IMR-90 (cell line): Measurements from ENCODE around the gene EMX1. TPM values are rescaled to one million over a fixed set of nuclear protein-coding genes. Genes with fewer than 3 reads are reported as not detected.

Experiments
- ATAC-seq: fragments of 200-7000 bp; cut with Tn5 transposase; 2 replicates; pipeline ENCODE4 v1.9.1; 2020; ENCODE audit warnings: low read depth, mild to moderate bottlenecking, moderate library complexity
- BruUV-seq: library from RNA; stranded (reverse); fragments of 400-500 nt; replicated peaks from 2 replicates; lab custom pipeline; 2021; lab: Mats Ljungman, UMichigan
- CTCF ChIA-PET: fragments of 300-600 bp; formaldehyde crosslinking; extraction: SDS; loops from one replicate; lab custom pipeline; 2021; ENCODE audit warnings: antibody characterized with exemption; lab: Yijun Ruan, JAX
- POLR2A ChIA-PET: fragments of 300-600 bp; sonication (Branson Sonifier 250); formaldehyde crosslinking; loops from one replicate; lab custom pipeline; 2022; ENCODE audit warnings: antibody characterized with exemption; ENCODE audit not compliant: unreplicated experiment; lab: Charles Lee
- DNase-seq: peaks from one replicate; pipeline ENCODE4 v3.0.0; 2013
- H2AFZ ChIP-seq: replicated peaks from 2 replicates; pipeline ENCODE3; 2013; ENCODE audit warnings: low read length, mild to moderate bottlenecking; ENCODE audit not compliant: poor library complexity
- H2AK5ac ChIP-seq: 2 replicates; pipeline ENCODE4 v1.6.1; 2013; ENCODE audit warnings: low read depth, low read length, inconsistent platforms
- H2AK9ac ChIP-seq: replicated peaks from 2 replicates; pipeline ENCODE3; 2013; ENCODE audit warnings: mild to moderate bottlenecking, low read depth, low read length, moderate library complexity; ENCODE audit not compliant: poor library complexity
- H2BK120ac ChIP-seq: 2 replicates; pipeline ENCODE4 v1.6.1; 2013; ENCODE audit warnings: low read depth, low read length, inconsistent platforms
- H2BK15ac ChIP-seq: 3 replicates; pipeline ENCODE4 v1.6.1; 2013; ENCODE audit warnings: low read depth, low read length, inconsistent platforms
- H2BK20ac ChIP-seq: 2 replicates; pipeline ENCODE4 v1.6.1; 2013; ENCODE audit warnings: low read depth, mild to moderate bottlenecking, inconsistent platforms, low read length, moderate library complexity
- H2BK5ac ChIP-seq: 2 replicates; pipeline ENCODE4 v1.6.1; 2013; ENCODE audit warnings: mild to moderate bottlenecking, low read depth, low read length, inconsistent platforms; ENCODE audit not compliant: poor library complexity, severe bottlenecking
- H3K14ac ChIP-seq: replicated peaks from 2 replicates; pipeline ENCODE4 v1.6.1; 2013; ENCODE audit warnings: low read depth, low read length, inconsistent platforms
- H3K18ac ChIP-seq: 2 replicates; pipeline ENCODE4 v1.6.1; 2013; ENCODE audit warnings: low read depth, low read length, control low read depth
- H3K23ac ChIP-seq: 2 replicates; pipeline ENCODE4 v1.6.1; 2013; ENCODE audit warnings: low read depth, low read length, inconsistent platforms
- H3K27ac ChIP-seq: 2 replicates; pipeline ENCODE4 v1.5.1; 2013; ENCODE audit warnings: mild to moderate bottlenecking, control low read depth, low read length; ENCODE audit not compliant: insufficient read depth
- H3K27me3 ChIP-seq: 2 replicates; pipeline ENCODE4 v1.6.1; 2013; ENCODE audit warnings: low read length; ENCODE audit not compliant: control insufficient read depth, insufficient read depth
- H3K36me3 ChIP-seq: 2 replicates; pipeline ENCODE4 v1.6.1; 2013; ENCODE audit warnings: low read length, mixed read lengths; ENCODE audit not compliant: control insufficient read depth, insufficient read depth
- H3K4ac ChIP-seq: 2 replicates; pipeline ENCODE4 v1.6.1; 2013; ENCODE audit warnings: low read depth, low read length, inconsistent platforms
- H3K4me1 ChIP-seq: 2 replicates; pipeline ENCODE4 v1.6.1; 2013; ENCODE audit warnings: low read length, mixed read lengths; ENCODE audit not compliant: control insufficient read depth, insufficient read depth
- H3K4me2 ChIP-seq: 2 replicates; pipeline ENCODE4 v1.6.1; 2013; ENCODE audit warnings: low read depth, mild to moderate bottlenecking, control low read depth, low read length, moderate library complexity
- H3K4me3 ChIP-seq: 2 replicates; pipeline ENCODE4 v1.5.1; 2013; ENCODE audit warnings: low read depth, mild to moderate bottlenecking, control low read depth, low read length, moderate library complexity; ENCODE audit not compliant: insufficient read depth
- H3K56ac ChIP-seq: 2 replicates; pipeline ENCODE4 v1.6.1; 2013; ENCODE audit warnings: low read length, inconsistent platforms; ENCODE audit not compliant: insufficient read depth; ENCODE audit errors: extremely low read depth
- H3K79me1 ChIP-seq, 2 experiments: 2 replicates each; pipeline ENCODE4 v1.6.1; 2013; ENCODE audit warnings: low read length in 2 of 2, inconsistent platforms in 1 of 2, low read depth in 1 of 2
- H3K9ac ChIP-seq: 2 replicates; pipeline ENCODE4 v1.6.1; 2013; ENCODE audit warnings: low read depth, low read length, control low read depth
- H3K9me1 ChIP-seq: 2 replicates; pipeline ENCODE4 v1.6.1; 2013; ENCODE audit warnings: low read length, inconsistent platforms; ENCODE audit not compliant: insufficient read depth
- H3K9me3 ChIP-seq: 2 replicates; pipeline ENCODE4 v1.6.1; 2013; ENCODE audit warnings: low read length; ENCODE audit not compliant: control insufficient read depth, insufficient read depth
- H4K20me1 ChIP-seq: 2 replicates; pipeline ENCODE4 v1.6.1; 2013; ENCODE audit warnings: low read length, inconsistent platforms; ENCODE audit not compliant: insufficient read depth
- H4K5ac ChIP-seq: 2 replicates; pipeline ENCODE4 v1.6.1; 2013; ENCODE audit warnings: mild to moderate bottlenecking, low read depth, low read length, control low read depth
- H4K8ac ChIP-seq, 2 experiments: 2 replicates each; pipeline ENCODE4 v1.6.1; 2013; ENCODE audit warnings: low read depth in 2 of 2, low read length in 2 of 2, control low read depth in 1 of 2, inconsistent platforms in 1 of 2
- H4K91ac ChIP-seq: 2 replicates; pipeline ENCODE4 v1.6.1; 2013; ENCODE audit warnings: low read depth, low read length, inconsistent platforms; ENCODE audit not compliant: insufficient read depth
- BHLHE40 ChIP-seq: fragments of 150-350 bp; IDR thresholded peaks from 2 replicates; pipeline ENCODE4 v1.6.1; 2016; ENCODE audit warnings: mild to moderate bottlenecking, low read depth, low read length
- CEBPB ChIP-seq: IDR thresholded peaks from 2 replicates; pipeline ENCODE4 v1.6.1; 2012; ENCODE audit warnings: low read depth, low read length, improper control_type of control experiment
- CHD1 ChIP-seq: IDR thresholded peaks from 2 replicates; pipeline ENCODE4 v1.6.1; 2012; ENCODE audit warnings: low read depth, low read length, improper control_type of control experiment
- FOS ChIP-seq: fragments of 150-350 bp; IDR thresholded peaks from 2 replicates; pipeline ENCODE4 v1.6.1; 2016; ENCODE audit warnings: low read depth, low read length
- MAFK ChIP-seq: IDR thresholded peaks from 2 replicates; pipeline ENCODE4 v1.6.1; 2012; ENCODE audit warnings: low read depth, low read length, improper control_type of control experiment
- MAZ ChIP-seq: IDR thresholded peaks from 2 replicates; pipeline ENCODE4 v1.6.1; 2012; ENCODE audit warnings: low read depth, mild to moderate bottlenecking, low read length, improper control_type of control experiment, moderate library complexity, borderline replicate concordance
- MXI1 ChIP-seq: IDR thresholded peaks from 2 replicates; pipeline ENCODE4 v1.6.1; 2012; ENCODE audit warnings: low read depth, mild to moderate bottlenecking, low read length, moderate library complexity, borderline replicate concordance
- NFE2L2 ChIP-seq: fragments of 150-350 bp; IDR thresholded peaks from 2 replicates; pipeline ENCODE4 v1.6.1; 2016; ENCODE audit warnings: low read depth, mild to moderate bottlenecking, low read length
- POLR2A ChIP-seq: IDR thresholded peaks from 2 replicates; pipeline ENCODE4 v1.6.1; 2012; ENCODE audit warnings: mild to moderate bottlenecking, low read depth, low read length
- RAD21 ChIP-seq: IDR thresholded peaks from 2 replicates; pipeline ENCODE4 v1.6.1; 2012; ENCODE audit warnings: low read length, improper control_type of control experiment
- RCOR1 ChIP-seq: IDR thresholded peaks from 2 replicates; pipeline ENCODE4 v1.6.1; 2012; ENCODE audit warnings: mild to moderate bottlenecking, low read length, improper control_type of control experiment; ENCODE audit not compliant: insufficient replicate concordance
- RFX5 ChIP-seq: IDR thresholded peaks from 2 replicates; pipeline ENCODE4 v1.8.0; 2012; ENCODE audit warnings: low read depth, mild to moderate bottlenecking, low read length, moderate library complexity
- SMC3 ChIP-seq: fragments of 150-350 bp; IDR thresholded peaks from 2 replicates; pipeline ENCODE4 v1.6.1; 2016; ENCODE audit warnings: low read depth, mild to moderate bottlenecking, antibody characterized with exemption, low read length, moderate library complexity
- WGBS, 2 experiments: methylation state at CpG; one replicate each; pipeline versions ENCODE4 v1.1.5 to v1.1.7; 2013; ENCODE audit warnings: missing lambda C conversion rate in 2 of 2; ENCODE audit not compliant: insufficient read length in 1 of 2; ENCODE audit errors: extremely low coverage in 2 of 2; 5-methylcytosine and 5-hydroxymethylcytosine counted together
- dilution Hi-C: fragments of 300-500 bp; cut with HindIII; formaldehyde crosslinking; loops from one replicate; pipeline ENCODE4 v1.14.3; 2018; ENCODE audit warnings: low sequenced_read_pairs; ENCODE audit not compliant: unreplicated experiment
- in situ Hi-C: fragments of 300-500 bp; cut with MboI; formaldehyde crosslinking; loops from 3 replicates; pipeline ENCODE4 v1.14.3; 2019; ENCODE audit warnings: low sequenced_read_pairs, inconsistent platforms, mixed read lengths
- intact Hi-C: fragments of 100-400 bp; cut with micrococcal nuclease; formaldehyde crosslinking; loops from 2 replicates; pipeline ENCODE4 v1.10.0; 2022
- polyA plus RNA-seq, 3 experiments: library from polyadenylated mRNA; depleted of rRNA; stranded (reverse); fragments of >200 nt; gene quantifications; 2 replicates each; pipeline ENCODE4 v1.2.3, GENCODE V29; 2012; ENCODE audit warnings: low replicate concordance in 1 of 3
- total RNA-seq: library from RNA; depleted of rRNA; stranded (reverse); fragments of >200 nt; gene quantifications from 2 replicates; pipeline ENCODE4 v1.2.3, GENCODE V29; 2012
- TF ChIP-seq, protein P1 (sequence below): conservative IDR thresholded peaks from 2 replicates; pipeline ENCODE4 v1.5.1; 2012; ENCODE audit warnings: mild to moderate bottlenecking, low read depth, low read length, improper control_type of control experiment
- TF ChIP-seq, protein P2 (sequence below): fragments of 150-350 bp; IDR thresholded peaks from 2 replicates; pipeline ENCODE4 v1.6.1; 2016; ENCODE audit warnings: low read depth, mild to moderate bottlenecking, low read length, moderate library complexity, borderline replicate concordance
- TF ChIP-seq, protein P3 (sequence below): fragments of 150-350 bp; IDR thresholded peaks from 2 replicates; pipeline ENCODE4 v1.6.1; 2017; ENCODE audit warnings: mild to moderate bottlenecking, antibody characterized with exemption, low read length, low read depth

The EMX1 gene
- total and polyA plus RNA-seq, 2 of the 4 experiments (the other 2 are of a cell fraction) = not detected

DNA sequence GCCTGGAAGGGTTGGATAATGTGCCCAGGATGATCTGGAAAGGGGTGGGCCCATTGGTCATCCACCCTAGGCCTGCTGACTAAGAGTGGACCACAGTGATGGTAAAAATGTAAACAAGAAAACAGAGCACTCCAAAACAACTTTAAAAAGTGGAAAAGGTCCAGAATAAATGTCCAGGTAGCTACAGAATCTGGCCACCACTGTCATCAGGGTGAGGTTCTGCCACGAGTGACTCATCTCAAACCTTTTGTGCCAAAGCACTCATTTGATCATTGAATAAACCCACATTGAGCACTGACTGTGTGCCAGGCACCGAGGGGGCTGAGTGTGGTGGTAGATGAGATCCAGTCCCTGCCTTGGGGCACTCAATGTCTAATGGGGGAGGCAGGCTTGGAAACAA lies 64.9 kb downstream of the EMX1 start:
- no peak overlapping the region for H3K4ac ChIP-seq
- H3K23ac ChIP-seq = no peak overlapping the region
- TF ChIP-seq BHLHE40 = no peak
- no peak for TF ChIP-seq CEBPB
- TF ChIP-seq POLR2A = no peak
- no peak for TF ChIP-seq CHD1
- TF ChIP-seq SMC3 = no peak
- no peak for TF ChIP-seq MAZ
- TF ChIP-seq NFE2L2 = no peak
- TF ChIP-seq FOS = no peak
- TF ChIP-seq, protein P1, sequence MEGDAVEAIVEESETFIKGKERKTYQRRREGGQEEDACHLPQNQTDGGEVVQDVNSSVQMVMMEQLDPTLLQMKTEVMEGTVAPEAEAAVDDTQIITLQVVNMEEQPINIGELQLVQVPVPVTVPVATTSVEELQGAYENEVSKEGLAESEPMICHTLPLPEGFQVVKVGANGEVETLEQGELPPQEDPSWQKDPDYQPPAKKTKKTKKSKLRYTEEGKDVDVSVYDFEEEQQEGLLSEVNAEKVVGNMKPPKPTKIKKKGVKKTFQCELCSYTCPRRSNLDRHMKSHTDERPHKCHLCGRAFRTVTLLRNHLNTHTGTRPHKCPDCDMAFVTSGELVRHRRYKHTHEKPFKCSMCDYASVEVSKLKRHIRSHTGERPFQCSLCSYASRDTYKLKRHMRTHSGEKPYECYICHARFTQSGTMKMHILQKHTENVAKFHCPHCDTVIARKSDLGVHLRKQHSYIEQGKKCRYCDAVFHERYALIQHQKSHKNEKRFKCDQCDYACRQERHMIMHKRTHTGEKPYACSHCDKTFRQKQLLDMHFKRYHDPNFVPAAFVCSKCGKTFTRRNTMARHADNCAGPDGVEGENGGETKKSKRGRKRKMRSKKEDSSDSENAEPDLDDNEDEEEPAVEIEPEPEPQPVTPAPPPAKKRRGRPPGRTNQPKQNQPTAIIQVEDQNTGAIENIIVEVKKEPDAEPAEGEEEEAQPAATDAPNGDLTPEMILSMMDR = no peak
- TF ChIP-seq, protein P2, sequence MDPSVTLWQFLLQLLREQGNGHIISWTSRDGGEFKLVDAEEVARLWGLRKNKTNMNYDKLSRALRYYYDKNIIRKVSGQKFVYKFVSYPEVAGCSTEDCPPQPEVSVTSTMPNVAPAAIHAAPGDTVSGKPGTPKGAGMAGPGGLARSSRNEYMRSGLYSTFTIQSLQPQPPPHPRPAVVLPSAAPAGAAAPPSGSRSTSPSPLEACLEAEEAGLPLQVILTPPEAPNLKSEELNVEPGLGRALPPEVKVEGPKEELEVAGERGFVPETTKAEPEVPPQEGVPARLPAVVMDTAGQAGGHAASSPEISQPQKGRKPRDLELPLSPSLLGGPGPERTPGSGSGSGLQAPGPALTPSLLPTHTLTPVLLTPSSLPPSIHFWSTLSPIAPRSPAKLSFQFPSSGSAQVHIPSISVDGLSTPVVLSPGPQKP = no peak
- TF ChIP-seq, protein P3, sequence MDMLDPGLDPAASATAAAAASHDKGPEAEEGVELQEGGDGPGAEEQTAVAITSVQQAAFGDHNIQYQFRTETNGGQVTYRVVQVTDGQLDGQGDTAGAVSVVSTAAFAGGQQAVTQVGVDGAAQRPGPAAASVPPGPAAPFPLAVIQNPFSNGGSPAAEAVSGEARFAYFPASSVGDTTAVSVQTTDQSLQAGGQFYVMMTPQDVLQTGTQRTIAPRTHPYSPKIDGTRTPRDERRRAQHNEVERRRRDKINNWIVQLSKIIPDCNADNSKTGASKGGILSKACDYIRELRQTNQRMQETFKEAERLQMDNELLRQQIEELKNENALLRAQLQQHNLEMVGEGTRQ = no peak
- TF ChIP-seq MAFK = no peak
- no peak for TF ChIP-seq RAD21
- no peak for TF ChIP-seq MXI1
- TF ChIP-seq RCOR1 = no peak
- TF ChIP-seq RFX5 = no peak
- no peak overlapping the region for H3K27ac ChIP-seq
- H3K9me1 ChIP-seq = peaks cover 11% of the 10 kb centered on the region; the same call in 1 of the 2 replicates
- no peak for DNase-seq
- H4K8ac ChIP-seq = no peak overlapping the region
- H3K4me2 ChIP-seq = no peak overlapping the region
- H3K36me3 ChIP-seq = no peaks in the 10 kb centered on the region; the same call in 1 of the 2 replicates
- H3K27me3 ChIP-seq = no peaks in the 10 kb centered on the region
- no peaks in the 10 kb centered on the region for H3K79me1 ChIP-seq
- H3K18ac ChIP-seq = no peak overlapping the region
- no peaks in the 10 kb centered on the region for H3K9me3 ChIP-seq
- no peak overlapping the region for H4K91ac ChIP-seq
- H4K20me1 ChIP-seq = no peaks in the 10 kb centered on the region
- no peak overlapping the region for H2AK5ac ChIP-seq
- no peak overlapping the region for H3K14ac ChIP-seq
- no peak overlapping the region for H2BK20ac ChIP-seq
- H2BK120ac ChIP-seq = no peak overlapping the region
- no peak overlapping the region for H3K4me3 ChIP-seq
- H2AK9ac ChIP-seq = peak overlapping the region; percentile 15
- WGBS, 2 experiments = no CpG with 5 or more reads among the region's 2 CpGs
- ChIA-PET CTCF (no interaction called here), POLR2A (no interaction called here)
- H3K56ac ChIP-seq = no peak overlapping the region
- H3K4me1 ChIP-seq = peaks cover 4% of the 10 kb centered on the region; the same call in 1 of the 2 replicates
- dilution Hi-C loops (no loop called here), intact Hi-C loops (no loop called here), in situ Hi-C loops (no loop called here)
- H2AFZ ChIP-seq = no peak overlapping the region
- no peak overlapping the region for H2BK15ac ChIP-seq
- ATAC-seq = peak; percentile 59
- no peak overlapping the region for H3K9ac ChIP-seq
- BruUV-seq = no TSS peak
- no peak overlapping the region for H2BK5ac ChIP-seq
- H4K5ac ChIP-seq = no peak overlapping the region
